Adipocyte (in vitro differentiated cells): Measurements from ENCODE around the gene IL25.

ENCODE experiments used
- DNase-seq: peaks from one replicate; pipeline ENCODE4 v3.0.0-alpha.2; 2015; ENCODE audit warnings: low read depth
- H3K27me3 ChIP-seq: replicated peaks from 2 replicates; pipeline ENCODE4 v1.7.0; 2013; ENCODE audit warnings: mild to moderate bottlenecking, low read length, moderate library complexity; ENCODE audit not compliant: control insufficient read depth, insufficient read depth
- H3K36me3 ChIP-seq: 2 replicates; pipeline ENCODE4 v1.7.0; 2013; ENCODE audit warnings: low read length, mild to moderate bottlenecking, moderate library complexity; ENCODE audit not compliant: control insufficient read depth, insufficient read depth, severe bottlenecking
- H3K4me1 ChIP-seq: 2 replicates; pipeline ENCODE4 v1.7.0; 2013; ENCODE audit warnings: mild to moderate bottlenecking, low read length, moderate library complexity; ENCODE audit not compliant: control insufficient read depth, insufficient read depth
- H3K4me3 ChIP-seq: 2 replicates; pipeline ENCODE4 v1.7.0; 2013; ENCODE audit warnings: mild to moderate bottlenecking, low read length, moderate library complexity
- H3K9ac ChIP-seq: 2 replicates; pipeline ENCODE4 v1.7.0; 2013; ENCODE audit warnings: mild to moderate bottlenecking, low read length, moderate library complexity
- H3K9me3 ChIP-seq: 2 replicates; pipeline ENCODE4 v1.7.0; 2013; ENCODE audit warnings: mild to moderate bottlenecking, low read length, moderate library complexity; ENCODE audit not compliant: control insufficient read depth

The IL25 gene

GRCh38 chr14:23377573-23378563, 5.3 kb downstream of the IL25 start:
- H3K9me3 ChIP-seq: no peaks in the 10 kb centered on the region
- H3K4me1 ChIP-seq: no peaks in the 10 kb centered on the region
- H3K9ac ChIP-seq: no peak overlapping the region
- DNase-seq: no peak
- peaks cover 69% of the 10 kb centered on the region for H3K27me3 ChIP-seq
- no peaks in the 10 kb centered on the region for H3K36me3 ChIP-seq
- no peak overlapping the region for H3K4me3 ChIP-seq

GRCh38 chr14:23378612-23379220, 6.1 kb downstream of the IL25 start:
- no peaks in the 10 kb centered on the region for H3K9me3 ChIP-seq
- no peaks in the 10 kb centered on the region for H3K36me3 ChIP-seq
- no peak overlapping the region for H3K9ac ChIP-seq
- H3K4me3 ChIP-seq: no peak overlapping the region
- DNase-seq: no peak
- H3K4me1 ChIP-seq: no peaks in the 10 kb centered on the region
- H3K27me3 ChIP-seq: peaks cover 74% of the 10 kb centered on the region

- Histone ChIP-seq H3K4me3 (no peak overlapping the region), H3K9me3 (no peaks in the 10 kb centered on the region), H3K27me3 (peaks cover 69% of the 10 kb centered on the region), H3K9ac (no peak overlapping the region), H3K36me3 (no peaks in the 10 kb centered on the region), H3K4me1 (no peaks in the 10 kb centered on the region)
- DNase-seq: peak; percentile 75
These were observed 7.0 kb downstream of the IL25 start for GRCh38 chr14:23379366-23380196.

GRCh38 chr14:23380197-23380914, 7.7 kb downstream of the IL25 start:
- Histone ChIP-seq H3K4me3 (no peak overlapping the region), H3K9me3 (no peaks in the 10 kb centered on the region), H3K27me3 (peaks cover 74% of the 10 kb centered on the region), H3K4me1 (no peaks in the 10 kb centered on the region), H3K36me3 (no peaks in the 10 kb centered on the region), H3K9ac (no peak overlapping the region)
- DNase-seq: no peak

- Histone ChIP-seq H3K4me3 (no peak overlapping the region), H3K9me3 (no peaks in the 10 kb centered on the region), H3K36me3 (no peaks in the 10 kb centered on the region), H3K4me1 (no peaks in the 10 kb centered on the region), H3K27me3 (peaks cover 75% of the 10 kb centered on the region), H3K9ac (no peak overlapping the region)
- no peak for DNase-seq
These were observed 8.4 kb downstream of the IL25 start for GRCh38 chr14:23380976-23381375.

- H3K9me3 ChIP-seq: no peaks in the 10 kb centered on the region
- H3K4me3 ChIP-seq: no peak overlapping the region
- DNase-seq: no peak
- no peaks in the 10 kb centered on the region for H3K4me1 ChIP-seq
- H3K27me3 ChIP-seq: peaks cover 75% of the 10 kb centered on the region
- H3K9ac ChIP-seq: no peak overlapping the region
- no peaks in the 10 kb centered on the region for H3K36me3 ChIP-seq
These were observed 9.3 kb downstream of the IL25 start for GRCh38 chr14:23381871-23382270.

GRCh38 chr14:23382276-23382675, 9.7 kb downstream of the IL25 start:
- no peaks in the 10 kb centered on the region for H3K4me1 ChIP-seq
- H3K4me3 ChIP-seq: no peak overlapping the region
- no peaks in the 10 kb centered on the region for H3K36me3 ChIP-seq
- H3K9ac ChIP-seq: no peak overlapping the region
- no peaks in the 10 kb centered on the region for H3K9me3 ChIP-seq
- no peak for DNase-seq
- peaks cover 76% of the 10 kb centered on the region for H3K27me3 ChIP-seq

GRCh38 chr14:23382731-23383440, 10.3 kb downstream of the IL25 start:
- H3K36me3 ChIP-seq: no peaks in the 10 kb centered on the region
- no peak overlapping the region for H3K4me3 ChIP-seq
- no peaks in the 10 kb centered on the region for H3K9me3 ChIP-seq
- H3K27me3 ChIP-seq: peaks cover 79% of the 10 kb centered on the region
- H3K4me1 ChIP-seq: no peaks in the 10 kb centered on the region
- no peak overlapping the region for H3K9ac ChIP-seq
- no peak for DNase-seq

GRCh38 chr14:23384364-23385080, 11.9 kb downstream of the IL25 start:
- Histone ChIP-seq H3K4me3 (no peak overlapping the region), H3K27me3 (peaks cover 75% of the 10 kb centered on the region), H3K36me3 (no peaks in the 10 kb centered on the region), H3K4me1 (no peaks in the 10 kb centered on the region), H3K9me3 (no peaks in the 10 kb centered on the region), H3K9ac (no peak overlapping the region)
- no peak for DNase-seq

GRCh38 chr14:23385244-23385641, 12.6 kb downstream of the IL25 start:
- Histone ChIP-seq H3K27me3 (peaks cover 69% of the 10 kb centered on the region), H3K9ac (no peak overlapping the region), H3K9me3 (no peaks in the 10 kb centered on the region), H3K4me3 (no peak overlapping the region), H3K36me3 (no peaks in the 10 kb centered on the region), H3K4me1 (no peaks in the 10 kb centered on the region)
- no peak for DNase-seq
